Trophoblast cell (in vitro differentiated cells and primary cell): Measurements from ENCODE around the gene UBL7.

ENCODE experiments used
- DNase-seq, 2 donors: peaks; one replicate each; pipeline ENCODE4 v3.0.0-alpha.2; 2016
- H2AFZ ChIP-seq: 2 replicates; pipeline ENCODE4 v1.6.1; 2013; ENCODE audit warnings: low read length, moderate library complexity, mild to moderate bottlenecking; ENCODE audit not compliant: insufficient read depth, poor library complexity
- H2AK5ac ChIP-seq: 2 replicates; pipeline ENCODE4 v1.6.1; 2013; ENCODE audit warnings: mild to moderate bottlenecking, low read length
- H2BK120ac ChIP-seq: 2 replicates; pipeline ENCODE4 v1.6.1; 2013; ENCODE audit warnings: low read length, mild to moderate bottlenecking, moderate library complexity; ENCODE audit not compliant: insufficient read depth, poor library complexity
- H2BK12ac ChIP-seq: 2 replicates; pipeline ENCODE4 v1.6.1; 2013; ENCODE audit warnings: mild to moderate bottlenecking, low read length, moderate library complexity
- H2BK5ac ChIP-seq: 2 replicates; pipeline ENCODE4 v1.6.1; 2013; ENCODE audit warnings: low read length, low read depth, moderate library complexity, mild to moderate bottlenecking; ENCODE audit not compliant: poor library complexity
- H3K14ac ChIP-seq: 2 replicates; pipeline ENCODE4 v1.6.1; 2013; ENCODE audit warnings: mild to moderate bottlenecking, low read length
- H3K18ac ChIP-seq: 2 replicates; pipeline ENCODE4 v1.6.1; 2013; ENCODE audit warnings: mild to moderate bottlenecking, low read length
- H3K23ac ChIP-seq: 2 replicates; pipeline ENCODE4 v1.6.1; 2013; ENCODE audit warnings: low read length
- H3K27ac ChIP-seq: 2 replicates; pipeline ENCODE4 v1.5.1; 2013; ENCODE audit warnings: low read depth, mild to moderate bottlenecking, inconsistent platforms, low read length, moderate library complexity
- H3K27me3 ChIP-seq: 2 replicates; pipeline ENCODE4 v1.6.1; 2013; ENCODE audit warnings: inconsistent platforms, mild to moderate bottlenecking, low read length, moderate library complexity; ENCODE audit not compliant: insufficient read depth
- H3K36me3 ChIP-seq, 2 experiments: 1 replicate in 1 of 2; 2 replicates in 1 of 2; pipeline ENCODE4 v1.6.1; 2013; ENCODE audit warnings: low read length in 2 of 2, mild to moderate bottlenecking in 2 of 2, moderate library complexity in 1 of 2; ENCODE audit not compliant: insufficient read depth in 2 of 2, control insufficient read depth in 1 of 2
- H3K4ac ChIP-seq: 2 replicates; pipeline ENCODE4 v1.6.1; 2013; ENCODE audit warnings: low read depth, mild to moderate bottlenecking, low read length, moderate library complexity
- H3K4me1 ChIP-seq, 2 experiments: 1 replicate in 1 of 2; 2 replicates in 1 of 2; pipeline ENCODE4 v1.6.1; 2013; ENCODE audit warnings: low read length in 2 of 2, mild to moderate bottlenecking in 2 of 2, moderate library complexity in 1 of 2; ENCODE audit not compliant: insufficient read depth in 2 of 2, control insufficient read depth in 1 of 2
- H3K4me2 ChIP-seq: 2 replicates; pipeline ENCODE4 v1.6.1; 2013; ENCODE audit warnings: inconsistent platforms, mild to moderate bottlenecking, low read length, moderate library complexity
- H3K4me3 ChIP-seq: 2 replicates; pipeline ENCODE4 v1.5.1; 2013; ENCODE audit warnings: mild to moderate bottlenecking, low read depth, low read length, inconsistent platforms
- H3K79me1 ChIP-seq: one replicate; pipeline ENCODE4 v1.6.1; 2013; ENCODE audit warnings: low read length
- H3K79me2 ChIP-seq: 2 replicates; pipeline ENCODE4 v1.6.1; 2013; ENCODE audit warnings: low read length, mild to moderate bottlenecking; ENCODE audit not compliant: control insufficient read depth, insufficient read depth, poor library complexity
- H3K9ac ChIP-seq: 2 replicates; pipeline ENCODE4 v1.6.1; 2013; ENCODE audit warnings: mild to moderate bottlenecking, low read length
- H3K9me3 ChIP-seq: 2 replicates; pipeline ENCODE4 v1.6.1; 2013; ENCODE audit warnings: low read depth, mild to moderate bottlenecking, control low read depth, inconsistent platforms, low read length; ENCODE audit not compliant: insufficient read depth
- H4K12ac ChIP-seq: 2 replicates; pipeline ENCODE4 v1.6.1; 2013; ENCODE audit warnings: low read depth, mild to moderate bottlenecking, low read length, moderate library complexity
- H4K8ac ChIP-seq: 2 replicates; pipeline ENCODE4 v1.6.1; 2013; ENCODE audit warnings: low read depth, mild to moderate bottlenecking, low read length, moderate library complexity
- H4K91ac ChIP-seq: one replicate; pipeline ENCODE4 v1.6.1; 2013; ENCODE audit warnings: low read depth, mild to moderate bottlenecking, low read length, moderate library complexity
- WGBS: extraction: QIAGEN DNeasy Blood & Tissue Kit; methylation state at CpG from one replicate; pipeline ENCODE4 v1.1.7; 2013; ENCODE audit warnings: missing lambda C conversion rate; ENCODE audit not compliant: insufficient read length, insufficient coverage; ENCODE audit errors: extremely low coverage; 5-methylcytosine and 5-hydroxymethylcytosine counted together

The UBL7 gene

GRCh38 chr15:74504418-74504817, 43.5 kb upstream of the UBL7 start:
- H4K91ac ChIP-seq, result no peak overlapping the region
- no peak overlapping the region for H2BK12ac ChIP-seq
- H3K27me3 ChIP-seq, result no peaks in the 10 kb centered on the region
- no peak overlapping the region for H3K27ac ChIP-seq
- no peak overlapping the region for H3K4me2 ChIP-seq
- H2BK5ac ChIP-seq, result no peak overlapping the region
- no peak overlapping the region for H2AK5ac ChIP-seq
- H3K9me3 ChIP-seq, result no peaks in the 10 kb centered on the region
- H3K79me2 ChIP-seq, result no peaks in the 10 kb centered on the region
- no peak overlapping the region for H3K4ac ChIP-seq
- H3K4me1 ChIP-seq, result no peaks in the 10 kb centered on the region
- H3K18ac ChIP-seq, result no peak overlapping the region
- no peak overlapping the region for H4K8ac ChIP-seq
- H3K9ac ChIP-seq, result no peak overlapping the region
- no peak overlapping the region for H3K14ac ChIP-seq
- WGBS, result no CpG with 5 or more reads among the region's 3 CpGs
- peaks cover 0 to 3% of the 10 kb centered on the region in 2 experiments for H3K36me3 ChIP-seq
- H4K12ac ChIP-seq, result no peak overlapping the region
- H3K4me3 ChIP-seq, result no peak overlapping the region
- no peak overlapping the region for H3K23ac ChIP-seq
- H3K79me1 ChIP-seq, result no peaks in the 10 kb centered on the region
- no peak overlapping the region for H2BK120ac ChIP-seq
- DNase-seq, result no peak
- H2AFZ ChIP-seq, result no peak overlapping the region

- WGBS, result no CpG with 5 or more reads among the region's 3 CpGs
- H4K91ac ChIP-seq, result no peak overlapping the region
- no peaks in the 10 kb centered on the region for H3K79me1 ChIP-seq
- no peak overlapping the region for H3K23ac ChIP-seq
- H3K27me3 ChIP-seq, result no peaks in the 10 kb centered on the region
- H3K14ac ChIP-seq, result no peak overlapping the region
- no peak overlapping the region for H3K4me2 ChIP-seq
- H2AFZ ChIP-seq, result no peak overlapping the region
- H3K36me3 ChIP-seq, result peaks cover 0 to 3% of the 10 kb centered on the region in 2 experiments
- H4K8ac ChIP-seq, result no peak overlapping the region
- no peak overlapping the region for H3K4me3 ChIP-seq
- H3K79me2 ChIP-seq, result no peaks in the 10 kb centered on the region
- no peak overlapping the region for H3K4ac ChIP-seq
- H2BK5ac ChIP-seq, result no peak overlapping the region
- H3K9ac ChIP-seq, result no peak overlapping the region
- H3K27ac ChIP-seq, result no peak overlapping the region
- no peak overlapping the region for H2BK12ac ChIP-seq
- H3K4me1 ChIP-seq, result no peaks in the 10 kb centered on the region
- no peaks in the 10 kb centered on the region for H3K9me3 ChIP-seq
- H2BK120ac ChIP-seq, result no peak overlapping the region
- H2AK5ac ChIP-seq, result no peak overlapping the region
- H3K18ac ChIP-seq, result no peak overlapping the region
- no peak for DNase-seq
- no peak overlapping the region for H4K12ac ChIP-seq
These were observed 41.3 kb upstream of the UBL7 start for GRCh38 chr15:74502301-74502700.

- Histone ChIP-seq H3K79me2 (no peaks in the 10 kb centered on the region), H4K8ac (no peak overlapping the region), H3K18ac (no peak overlapping the region), H4K12ac (no peak overlapping the region), H3K4ac (no peak overlapping the region), H4K91ac (no peak overlapping the region), H3K4me3 (no peak overlapping the region), H2AFZ (no peak overlapping the region), H2BK120ac (no peak overlapping the region), H3K14ac (no peak overlapping the region), H2BK12ac (no peak overlapping the region), H3K4me2 (no peak overlapping the region), H3K9me3 (no peaks in the 10 kb centered on the region), H3K27ac (no peak overlapping the region), H3K79me1 (no peaks in the 10 kb centered on the region), H2AK5ac (no peak overlapping the region), H2BK5ac (no peak overlapping the region), H3K23ac (peak overlapping the region; percentile 92), H3K9ac (peak overlapping the region; percentile 58), H3K27me3 (no peaks in the 10 kb centered on the region), H3K36me3 (no peaks in the 10 kb centered on the region), H3K4me1 (no peaks in the 10 kb centered on the region)
- DNase-seq, result no peak
- WGBS, result no CpG with 5 or more reads among the region's 2 CpGs
These were observed 39.4 kb upstream of the UBL7 start for GRCh38 chr15:74500401-74500800.

- H3K27ac ChIP-seq, result no peak overlapping the region
- no peak overlapping the region for H4K91ac ChIP-seq
- H3K4me1 ChIP-seq, result no peaks in the 10 kb centered on the region
- H3K27me3 ChIP-seq, result no peaks in the 10 kb centered on the region
- no peak overlapping the region for H2BK120ac ChIP-seq
- no CpG with 5 or more reads among the region's 2 CpGs for WGBS
- no peak overlapping the region for H2AFZ ChIP-seq
- no peak overlapping the region for H3K14ac ChIP-seq
- H3K4me3 ChIP-seq, result no peak overlapping the region
- H3K9ac ChIP-seq, result no peak overlapping the region
- H3K4ac ChIP-seq, result no peak overlapping the region
- no peaks in the 10 kb centered on the region for H3K36me3 ChIP-seq
- no peak overlapping the region for H2AK5ac ChIP-seq
- H2BK5ac ChIP-seq, result no peak overlapping the region
- no peaks in the 10 kb centered on the region for H3K79me1 ChIP-seq
- H4K12ac ChIP-seq, result no peak overlapping the region
- H3K9me3 ChIP-seq, result no peaks in the 10 kb centered on the region
- DNase-seq, result no peak
- no peak overlapping the region for H3K4me2 ChIP-seq
- no peak overlapping the region for H2BK12ac ChIP-seq
- H4K8ac ChIP-seq, result no peak overlapping the region
- no peaks in the 10 kb centered on the region for H3K79me2 ChIP-seq
- H3K23ac ChIP-seq, result no peak overlapping the region
- H3K18ac ChIP-seq, result no peak overlapping the region
These were observed 38.4 kb upstream of the UBL7 start for GRCh38 chr15:74499366-74499765.
